Measurements from ENCODE around the gene RASGRP2.

DNA sequence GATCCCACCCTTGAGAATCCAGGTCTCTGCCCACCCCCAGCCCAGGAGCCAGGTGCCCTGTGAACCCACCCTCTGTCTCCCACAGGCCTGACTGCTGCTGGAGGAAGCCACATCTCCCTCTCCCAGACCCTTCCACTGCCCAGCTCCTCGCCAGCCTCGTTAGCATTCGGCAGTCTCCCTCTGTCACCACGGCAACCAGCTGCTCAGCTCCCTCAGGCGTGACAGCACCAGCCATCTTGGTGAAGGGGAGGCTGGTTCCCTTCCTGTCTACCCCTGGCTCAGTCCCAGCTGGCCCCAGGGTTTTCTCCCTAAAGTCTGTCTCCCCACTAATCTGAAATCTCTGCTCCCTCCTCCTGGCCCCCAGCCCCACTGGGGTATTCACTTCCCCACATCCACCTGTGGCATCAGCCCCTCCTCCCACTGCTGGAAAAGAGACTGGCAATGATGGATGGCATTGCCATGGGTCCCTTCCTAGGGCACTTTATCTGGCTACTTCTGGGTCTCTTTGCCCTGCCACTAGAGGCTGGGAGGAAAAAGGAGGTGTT lies 49.0 kb downstream of the RASGRP2 start:
- TF ChIP-seq, protein P1, sequence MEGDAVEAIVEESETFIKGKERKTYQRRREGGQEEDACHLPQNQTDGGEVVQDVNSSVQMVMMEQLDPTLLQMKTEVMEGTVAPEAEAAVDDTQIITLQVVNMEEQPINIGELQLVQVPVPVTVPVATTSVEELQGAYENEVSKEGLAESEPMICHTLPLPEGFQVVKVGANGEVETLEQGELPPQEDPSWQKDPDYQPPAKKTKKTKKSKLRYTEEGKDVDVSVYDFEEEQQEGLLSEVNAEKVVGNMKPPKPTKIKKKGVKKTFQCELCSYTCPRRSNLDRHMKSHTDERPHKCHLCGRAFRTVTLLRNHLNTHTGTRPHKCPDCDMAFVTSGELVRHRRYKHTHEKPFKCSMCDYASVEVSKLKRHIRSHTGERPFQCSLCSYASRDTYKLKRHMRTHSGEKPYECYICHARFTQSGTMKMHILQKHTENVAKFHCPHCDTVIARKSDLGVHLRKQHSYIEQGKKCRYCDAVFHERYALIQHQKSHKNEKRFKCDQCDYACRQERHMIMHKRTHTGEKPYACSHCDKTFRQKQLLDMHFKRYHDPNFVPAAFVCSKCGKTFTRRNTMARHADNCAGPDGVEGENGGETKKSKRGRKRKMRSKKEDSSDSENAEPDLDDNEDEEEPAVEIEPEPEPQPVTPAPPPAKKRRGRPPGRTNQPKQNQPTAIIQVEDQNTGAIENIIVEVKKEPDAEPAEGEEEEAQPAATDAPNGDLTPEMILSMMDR (IDR thresholded peaks at IDR 0.05), result no peak
- TF ChIP-seq POLR2AphosphoS5 (IDR thresholded peaks at IDR 0.05), result no peak

Data from prostate gland (tissue), 2 donors.